Astrocyte (in vitro differentiated cells and primary cell): ENCODE data around the gene TMEM167B. TPM values are rescaled to one million over a fixed set of nuclear protein-coding genes. Genes with fewer than 3 reads are reported as not detected.

Experiments used
- DNase-seq: peaks from one replicate; pipeline ENCODE4 v3.0.0-alpha.2; 2010; ENCODE audit warnings: low read depth
- FAIRE-seq: peaks from 2 replicates; lab custom pipeline; 2011; peaks lifted over from hg19 to GRCh38; lab: Jason Lieb, UNC
- H2AFZ ChIP-seq: 2 replicates; pipeline ENCODE4 v1.6.0; 2012; ENCODE audit warnings: low read depth, low read length, inconsistent platforms
- H3K27ac ChIP-seq: 2 replicates; pipeline ENCODE4 v1.5.1; 2011; ENCODE audit warnings: low read depth, low read length, inconsistent platforms
- H3K27me3 ChIP-seq: 2 replicates; pipeline ENCODE4 v1.6.0; 2011; ENCODE audit warnings: low read length, inconsistent platforms; ENCODE audit not compliant: insufficient read depth
- H3K36me3 ChIP-seq: 2 replicates; pipeline ENCODE4 v1.5.1; 2011; ENCODE audit warnings: low read length, inconsistent platforms; ENCODE audit not compliant: insufficient read depth
- H3K4me1 ChIP-seq: 2 replicates; pipeline ENCODE4 v1.5.1; 2011; ENCODE audit warnings: low read length, inconsistent platforms; ENCODE audit not compliant: insufficient read depth
- H3K4me2 ChIP-seq: 2 replicates; pipeline ENCODE4 v1.6.0; 2012; ENCODE audit warnings: low read length, inconsistent platforms
- H3K4me3 ChIP-seq: 2 replicates; pipeline ENCODE4 v1.5.1; 2011; ENCODE audit warnings: low read depth, mild to moderate bottlenecking, low read length, inconsistent platforms; ENCODE audit not compliant: insufficient read depth
- H3K79me2 ChIP-seq: 2 replicates; pipeline ENCODE4 v1.6.0; 2012; ENCODE audit warnings: mild to moderate bottlenecking, low read length, inconsistent platforms; ENCODE audit not compliant: insufficient read depth
- H3K9ac ChIP-seq: 2 replicates; pipeline ENCODE4 v1.6.0; 2012; ENCODE audit warnings: mild to moderate bottlenecking, low read length, inconsistent platforms
- H3K9me3 ChIP-seq: 2 replicates; pipeline ENCODE4 v1.5.1; 2012; ENCODE audit warnings: low read depth, mild to moderate bottlenecking, low read length, inconsistent platforms; ENCODE audit not compliant: insufficient read depth
- H4K20me1 ChIP-seq: 2 replicates; pipeline ENCODE4 v1.6.0; 2012; ENCODE audit warnings: low read length, inconsistent platforms; ENCODE audit not compliant: insufficient read depth
- H3K27ac Mint-ChIP-seq: one replicate; pipeline ENCODE4 v1.8.0; 2021; ENCODE audit warnings: mild to moderate bottlenecking, mixed read lengths; ENCODE audit not compliant: unreplicated experiment
- H3K27me3 Mint-ChIP-seq: one replicate; pipeline ENCODE4 v1.8.0; 2021; ENCODE audit warnings: low read depth, mixed read lengths; ENCODE audit not compliant: unreplicated experiment
- H3K36me3 Mint-ChIP-seq: one replicate; pipeline ENCODE4 v1.8.0; 2021; ENCODE audit warnings: low read depth, mixed read lengths; ENCODE audit not compliant: unreplicated experiment
- H3K4me1 Mint-ChIP-seq: one replicate; pipeline ENCODE4 v1.8.0; 2021; ENCODE audit warnings: low read depth, mixed read lengths; ENCODE audit not compliant: unreplicated experiment
- H3K4me3 Mint-ChIP-seq: one replicate; pipeline ENCODE4 v1.8.0; 2021; ENCODE audit warnings: mild to moderate bottlenecking, moderate library complexity, mixed read lengths; ENCODE audit not compliant: unreplicated experiment
- H3K9me3 Mint-ChIP-seq: one replicate; pipeline ENCODE4 v1.8.0; 2021; ENCODE audit warnings: mild to moderate bottlenecking, mixed read lengths; ENCODE audit not compliant: unreplicated experiment
- EZH2 ChIP-seq: IDR thresholded peaks from 2 replicates; pipeline ENCODE4 v1.6.1; 2012; ENCODE audit warnings: mild to moderate bottlenecking, low read length, inconsistent platforms; ENCODE audit not compliant: insufficient read depth
- total RNA-seq: library from RNA; stranded (reverse); gene quantifications from 2 replicates; pipeline ENCODE4 v1.2.1, GENCODE V29; 2021
- TF ChIP-seq, protein P1 (sequence below): IDR thresholded peaks from 2 replicates; pipeline ENCODE4 v1.5.1; 2011; ENCODE audit warnings: low read depth, mild to moderate bottlenecking, inconsistent platforms, low read length, moderate library complexity; ENCODE audit not compliant: insufficient read depth

TMEM167B gene
- total RNA-seq, 1 donor from 2014 or later: 31.9 TPM

DNA sequence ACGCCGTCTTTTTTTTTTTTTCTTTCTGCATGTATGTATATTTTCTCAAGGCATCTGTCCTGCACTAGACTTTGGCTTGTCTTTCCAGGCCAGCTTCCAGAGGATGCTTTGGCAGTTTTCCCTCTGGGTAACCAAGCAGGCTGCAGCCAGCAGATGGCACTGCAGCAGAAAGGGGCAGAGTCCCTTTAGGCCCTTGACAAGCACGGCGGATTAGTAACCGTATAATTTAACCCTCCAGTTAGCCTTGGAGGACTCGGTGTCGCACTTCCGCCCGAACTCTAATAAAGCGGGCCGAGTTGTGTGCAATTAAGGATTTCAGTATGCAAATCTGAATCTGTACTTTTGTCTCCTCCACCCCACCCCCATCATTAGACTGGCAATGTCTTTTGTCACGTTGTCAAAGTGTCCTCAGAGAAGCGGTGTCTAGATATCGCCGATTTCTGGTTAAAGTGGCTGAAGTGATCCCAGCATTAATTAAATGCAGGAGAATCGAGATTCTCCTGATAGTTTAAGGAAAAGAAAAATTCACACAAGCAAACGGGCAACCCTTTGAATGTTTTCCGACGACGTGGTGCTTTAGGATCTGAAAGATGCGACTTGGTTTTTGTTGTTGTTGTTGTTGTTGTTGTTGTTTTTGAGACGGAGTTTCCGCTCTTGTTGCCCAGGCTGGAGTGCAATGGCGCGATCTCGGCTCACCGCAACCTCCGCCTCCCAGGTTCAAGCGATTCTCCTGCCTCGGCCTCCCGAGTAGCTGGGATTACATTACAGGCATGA, 1.1 kb upstream of the TMEM167B start:
- Histone ChIP-seq H3K9ac (peak overlapping the region; percentile 94), H3K4me1 (peaks cover 24% of the 10 kb centered on the region), H3K79me2 (peaks cover 37% of the 10 kb centered on the region), H4K20me1 (no peaks in the 10 kb centered on the region), H3K4me2 (peak overlapping the region; percentile 93), H3K36me3 (peaks cover 4% of the 10 kb centered on the region), H3K27me3 (no peaks in the 10 kb centered on the region), H3K27ac (no peak overlapping the region), H2AFZ (peak overlapping the region; percentile 43), H3K9me3 (no peaks in the 10 kb centered on the region), H3K4me3 (peak overlapping the region; percentile 29)
- H3K4me3 Mint-ChIP-seq: peak overlapping the region; percentile 93
- H3K27ac Mint-ChIP-seq: peak overlapping the region; percentile 99
- FAIRE-seq (no peak), DNase-seq (peak; percentile 70)
- peaks cover 9% of the 10 kb centered on the region for H3K9me3 Mint-ChIP-seq
- no peak for TF ChIP-seq EZH2
- TF ChIP-seq, protein P1, sequence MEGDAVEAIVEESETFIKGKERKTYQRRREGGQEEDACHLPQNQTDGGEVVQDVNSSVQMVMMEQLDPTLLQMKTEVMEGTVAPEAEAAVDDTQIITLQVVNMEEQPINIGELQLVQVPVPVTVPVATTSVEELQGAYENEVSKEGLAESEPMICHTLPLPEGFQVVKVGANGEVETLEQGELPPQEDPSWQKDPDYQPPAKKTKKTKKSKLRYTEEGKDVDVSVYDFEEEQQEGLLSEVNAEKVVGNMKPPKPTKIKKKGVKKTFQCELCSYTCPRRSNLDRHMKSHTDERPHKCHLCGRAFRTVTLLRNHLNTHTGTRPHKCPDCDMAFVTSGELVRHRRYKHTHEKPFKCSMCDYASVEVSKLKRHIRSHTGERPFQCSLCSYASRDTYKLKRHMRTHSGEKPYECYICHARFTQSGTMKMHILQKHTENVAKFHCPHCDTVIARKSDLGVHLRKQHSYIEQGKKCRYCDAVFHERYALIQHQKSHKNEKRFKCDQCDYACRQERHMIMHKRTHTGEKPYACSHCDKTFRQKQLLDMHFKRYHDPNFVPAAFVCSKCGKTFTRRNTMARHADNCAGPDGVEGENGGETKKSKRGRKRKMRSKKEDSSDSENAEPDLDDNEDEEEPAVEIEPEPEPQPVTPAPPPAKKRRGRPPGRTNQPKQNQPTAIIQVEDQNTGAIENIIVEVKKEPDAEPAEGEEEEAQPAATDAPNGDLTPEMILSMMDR: peak; percentile 41
- H3K36me3 Mint-ChIP-seq: peaks cover 6% of the 10 kb centered on the region
- peaks cover 14% of the 10 kb centered on the region for H3K4me1 Mint-ChIP-seq
- H3K27me3 Mint-ChIP-seq: no peaks in the 10 kb centered on the region

DNA sequence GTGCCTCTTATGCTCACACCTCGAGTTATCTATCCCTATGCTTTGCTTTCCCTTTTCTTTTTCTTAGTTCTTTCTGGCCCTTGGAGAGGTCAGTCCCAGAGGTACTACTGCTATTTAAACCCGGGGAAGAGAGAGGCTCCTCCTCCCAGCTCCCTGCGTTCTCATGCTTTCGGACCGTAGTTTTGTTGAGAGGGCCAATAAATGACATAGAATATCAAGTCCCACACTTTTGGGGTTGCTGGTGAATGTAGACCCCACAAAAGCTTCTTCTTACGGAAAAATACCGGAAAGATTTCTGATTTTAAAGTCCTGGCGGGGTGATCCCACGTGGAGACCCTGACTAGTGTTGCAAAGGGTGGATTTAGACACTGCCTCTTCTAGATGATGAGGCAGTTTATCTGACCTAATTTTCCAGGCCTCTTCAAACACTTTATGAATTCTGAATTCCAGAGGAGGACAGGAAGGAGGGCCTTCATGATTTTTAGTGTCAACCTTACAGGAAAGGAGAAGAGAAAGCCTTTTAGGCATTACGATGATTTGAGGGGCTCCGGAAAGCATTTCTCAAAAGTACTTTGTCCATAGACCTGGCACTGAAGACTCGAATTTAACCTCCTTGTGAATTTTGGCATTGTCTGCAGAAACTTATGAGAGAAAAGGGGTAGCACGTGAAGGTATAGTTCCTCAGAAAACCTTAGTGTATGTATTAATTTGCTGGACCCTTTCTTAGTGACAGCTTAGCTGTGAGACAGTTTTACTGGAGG, 694 bp downstream of the TMEM167B start:
- H3K9ac ChIP-seq: peak overlapping the region; percentile 94
- H3K27me3 Mint-ChIP-seq: no peaks in the 10 kb centered on the region
- H3K27me3 ChIP-seq: no peaks in the 10 kb centered on the region
- peaks cover 8% of the 10 kb centered on the region for H3K4me1 Mint-ChIP-seq
- peak overlapping the region; percentile 93 for H3K4me3 Mint-ChIP-seq
- peaks cover 9% of the 10 kb centered on the region for H3K9me3 Mint-ChIP-seq
- no peaks in the 10 kb centered on the region for H3K9me3 ChIP-seq
- H4K20me1 ChIP-seq: no peaks in the 10 kb centered on the region
- peak overlapping the region; percentile 99 for H3K27ac Mint-ChIP-seq
- FAIRE-seq (no peak), DNase-seq (peak; percentile 53)
- H3K36me3 Mint-ChIP-seq: peaks cover 6% of the 10 kb centered on the region
- peak overlapping the region; percentile 93 for H3K4me2 ChIP-seq
- H3K4me1 ChIP-seq: peaks cover 23% of the 10 kb centered on the region
- H2AFZ ChIP-seq: peak overlapping the region; percentile 90
- TF ChIP-seq, protein P1: no peak
- TF ChIP-seq EZH2: no peak
- peak overlapping the region; percentile 77 for H3K4me3 ChIP-seq
- H3K36me3 ChIP-seq: peaks cover 8% of the 10 kb centered on the region
- H3K27ac ChIP-seq: peak overlapping the region; percentile 96
- peaks cover 53% of the 10 kb centered on the region for H3K79me2 ChIP-seq
